Testis (tissue), 2 donors: ENCODE data around the gene POMGNT1.

Experiments used
- POLR2A ChIP-seq: fragments of 450-650 bp; IDR thresholded peaks from one replicate; pipeline ENCODE4 v1.6.1; 2017; ENCODE audit warnings: antibody characterized with exemption, mild to moderate bottlenecking, moderate library complexity
- TF ChIP-seq, protein P1 (sequence below), 3 experiments: fragments of 450-650 bp in 2 of 3; fragments of 200-600 bp in 1 of 3; sonication (generic) in 1 of 3; IDR thresholded peaks; one replicate each; pipeline ENCODE4 v1.5.1; 2016 to 2019; ENCODE audit warnings: antibody characterized with exemption in 3 of 3, mild to moderate bottlenecking in 2 of 3, moderate library complexity in 1 of 3

DNA sequence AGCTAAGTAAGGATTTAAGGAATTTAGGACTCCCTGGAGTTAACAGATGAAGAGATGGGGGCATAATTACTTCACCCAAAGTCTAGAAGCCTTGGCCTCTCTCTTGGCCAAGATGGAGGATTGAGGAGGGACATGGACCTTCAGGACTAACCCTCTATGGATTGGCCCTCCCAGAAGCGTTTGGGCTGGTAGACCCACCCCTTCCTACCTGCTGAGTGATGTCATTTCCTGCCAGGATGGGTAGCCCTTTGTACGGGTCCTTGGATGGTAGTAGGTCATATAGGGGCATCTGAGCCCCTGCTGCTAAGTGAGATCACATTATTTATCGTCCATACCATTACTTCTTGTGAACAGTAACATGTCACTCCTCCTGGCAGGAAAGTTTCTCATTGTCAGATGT is 22.6 kb upstream of the POMGNT1 start:
- TF ChIP-seq, protein P1, sequence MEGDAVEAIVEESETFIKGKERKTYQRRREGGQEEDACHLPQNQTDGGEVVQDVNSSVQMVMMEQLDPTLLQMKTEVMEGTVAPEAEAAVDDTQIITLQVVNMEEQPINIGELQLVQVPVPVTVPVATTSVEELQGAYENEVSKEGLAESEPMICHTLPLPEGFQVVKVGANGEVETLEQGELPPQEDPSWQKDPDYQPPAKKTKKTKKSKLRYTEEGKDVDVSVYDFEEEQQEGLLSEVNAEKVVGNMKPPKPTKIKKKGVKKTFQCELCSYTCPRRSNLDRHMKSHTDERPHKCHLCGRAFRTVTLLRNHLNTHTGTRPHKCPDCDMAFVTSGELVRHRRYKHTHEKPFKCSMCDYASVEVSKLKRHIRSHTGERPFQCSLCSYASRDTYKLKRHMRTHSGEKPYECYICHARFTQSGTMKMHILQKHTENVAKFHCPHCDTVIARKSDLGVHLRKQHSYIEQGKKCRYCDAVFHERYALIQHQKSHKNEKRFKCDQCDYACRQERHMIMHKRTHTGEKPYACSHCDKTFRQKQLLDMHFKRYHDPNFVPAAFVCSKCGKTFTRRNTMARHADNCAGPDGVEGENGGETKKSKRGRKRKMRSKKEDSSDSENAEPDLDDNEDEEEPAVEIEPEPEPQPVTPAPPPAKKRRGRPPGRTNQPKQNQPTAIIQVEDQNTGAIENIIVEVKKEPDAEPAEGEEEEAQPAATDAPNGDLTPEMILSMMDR (IDR thresholded peaks at IDR 0.05): no peak
- no peak for TF ChIP-seq POLR2A
